GM19452 (cell line): ENCODE data around the gene NOTO.
A peak's percentile ranks its signal among the peaks of the same experiment; 100 is the strongest.

ENCODE experiments used
- ATAC-seq: cut with Tn5 transposase; IDR thresholded peaks from one replicate; pipeline ENCODE4 v1.9.1; 2021; ENCODE audit not compliant: unreplicated experiment

Gene NOTO

GRCh38 chr2:73233154-73233931, 31.0 kb downstream of the NOTO start, which contains the start of gene PRADC1:
TSS of gene PRADC1 (minus strand) at chr2:73233239. CDS start at chr2:73233160, 79 bp downstream.
- peak; percentile 90 for ATAC-seq

GRCh38 chr2:73233932-73234832, 31.8 kb downstream of the NOTO start, which contains the start of gene CCT7:
TSS of gene CCT7 (plus strand) at chr2:73234308. CDS start at chr2:73234379, 71 bp downstream.
- peak; percentile 55 for ATAC-seq

- no peak for ATAC-seq
Observed at GRCh38 chr2:73235315-73236028, 33.1 kb downstream of the NOTO start.

- ATAC-seq: no peak
Observed at GRCh38 chr2:73237168-73237567, 34.8 kb downstream of the NOTO start.

- ATAC-seq: no peak
Observed at GRCh38 chr2:73238149-73238548, 35.8 kb downstream of the NOTO start.

GRCh38 chr2:73238976-73239375, 36.6 kb downstream of the NOTO start:
- ATAC-seq: no peak

- no peak for ATAC-seq
Observed at GRCh38 chr2:73239776-73240175, 37.4 kb downstream of the NOTO start.

- ATAC-seq: no peak
Observed at GRCh38 chr2:73243884-73244570, 41.7 kb downstream of the NOTO start.

GRCh38 chr2:73244580-73244979, 42.2 kb downstream of the NOTO start:
- ATAC-seq: no peak

GRCh38 chr2:73246850-73247249, 44.5 kb downstream of the NOTO start:
- ATAC-seq: no peak

- no peak for ATAC-seq
Observed at GRCh38 chr2:73249636-73250035, 47.3 kb downstream of the NOTO start.

GRCh38 chr2:73250872-73251846, 48.8 kb downstream of the NOTO start:
- no peak for ATAC-seq

GRCh38 chr2:73252238-73253027, 50.1 kb downstream of the NOTO start:
- no peak for ATAC-seq

GRCh38 chr2:73253400-73253799, 51.0 kb downstream of the NOTO start:
- ATAC-seq: no peak

GRCh38 chr2:73253901-73254300, 51.5 kb downstream of the NOTO start:
- ATAC-seq: no peak

GRCh38 chr2:73254343-73255006, 52.1 kb downstream of the NOTO start:
- ATAC-seq: no peak

- ATAC-seq: no peak
Observed at GRCh38 chr2:73255007-73255644, 52.8 kb downstream of the NOTO start.
